LNCAP (cell line): ENCODE results near the gene AMOT.

ENCODE experiments used
- CTCF ChIP-seq: fragments of 450-650 bp; IDR thresholded peaks from 2 replicates; pipeline ENCODE4 v1.5.1; 2017; ENCODE audit warnings: mild to moderate bottlenecking

The AMOT gene

DNA sequence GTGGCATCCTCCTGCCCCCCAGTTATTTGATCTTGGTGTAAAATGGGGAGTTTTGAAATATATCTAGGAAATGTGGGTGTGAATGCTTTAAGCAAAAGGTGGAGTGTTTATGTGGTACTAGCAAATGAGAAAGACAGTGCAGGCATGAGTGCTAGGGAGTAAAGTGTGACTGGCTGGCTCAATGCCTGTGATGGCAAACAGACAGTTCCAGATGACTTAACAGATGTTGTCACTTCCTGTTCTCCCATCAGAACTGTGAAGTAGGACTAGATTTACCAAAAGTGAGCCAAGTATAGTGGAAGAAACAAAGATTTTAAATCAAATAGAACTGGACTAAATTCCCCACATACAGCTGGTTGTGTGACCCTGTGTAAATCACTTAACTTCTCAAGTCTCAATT lies 8.4 kb upstream of the AMOT start:
- no peak for TF ChIP-seq CTCF

DNA sequence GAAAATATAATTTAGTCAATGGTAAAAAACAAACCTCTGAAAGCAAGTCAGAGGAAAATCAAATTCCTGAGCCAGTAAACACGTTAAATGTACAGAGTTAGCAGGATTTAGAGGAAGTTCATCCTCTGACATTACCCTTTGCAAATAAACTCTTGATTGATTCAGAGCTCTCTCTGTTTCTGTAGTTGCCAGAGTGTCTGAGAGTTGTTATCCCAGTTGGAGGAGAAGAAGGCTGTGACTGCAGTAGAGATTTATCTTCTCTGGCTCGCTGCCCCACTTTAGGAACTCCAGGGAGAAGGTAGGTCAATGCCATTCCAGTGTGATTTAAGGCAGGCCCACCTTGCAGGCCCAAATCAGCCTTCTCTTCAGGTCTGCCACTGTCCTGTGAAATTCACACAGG lies 6.2 kb upstream of the AMOT start:
- TF ChIP-seq CTCF = no peak

GRCh38 chrX:112846187-112846586 lies 5.6 kb upstream of the AMOT start:
- no peak for TF ChIP-seq CTCF

DNA sequence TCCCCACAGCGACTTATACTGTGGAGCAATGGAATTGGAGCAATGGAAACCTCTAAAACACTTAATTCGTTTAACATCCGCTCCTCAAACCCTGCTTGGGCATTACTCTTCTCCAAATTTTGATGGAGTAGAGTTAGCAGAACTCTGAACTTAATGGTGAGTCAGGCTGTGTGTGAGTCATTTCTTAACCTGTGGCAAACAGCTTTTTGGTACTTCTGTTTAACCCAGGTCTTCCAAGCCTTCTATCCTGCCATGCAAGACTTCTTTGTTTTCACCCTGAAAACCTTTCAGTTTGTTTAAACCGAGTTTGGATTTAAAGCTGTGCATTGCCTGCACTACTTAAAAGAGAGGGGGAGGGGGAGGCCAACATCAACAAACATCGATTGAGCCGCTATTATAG lies 3.6 kb upstream of the AMOT start:
- no peak for TF ChIP-seq CTCF

- TF ChIP-seq CTCF = no peak
These were observed 1.2 kb upstream of the AMOT start for GRCh38 chrX:112841820-112842157.

DNA sequence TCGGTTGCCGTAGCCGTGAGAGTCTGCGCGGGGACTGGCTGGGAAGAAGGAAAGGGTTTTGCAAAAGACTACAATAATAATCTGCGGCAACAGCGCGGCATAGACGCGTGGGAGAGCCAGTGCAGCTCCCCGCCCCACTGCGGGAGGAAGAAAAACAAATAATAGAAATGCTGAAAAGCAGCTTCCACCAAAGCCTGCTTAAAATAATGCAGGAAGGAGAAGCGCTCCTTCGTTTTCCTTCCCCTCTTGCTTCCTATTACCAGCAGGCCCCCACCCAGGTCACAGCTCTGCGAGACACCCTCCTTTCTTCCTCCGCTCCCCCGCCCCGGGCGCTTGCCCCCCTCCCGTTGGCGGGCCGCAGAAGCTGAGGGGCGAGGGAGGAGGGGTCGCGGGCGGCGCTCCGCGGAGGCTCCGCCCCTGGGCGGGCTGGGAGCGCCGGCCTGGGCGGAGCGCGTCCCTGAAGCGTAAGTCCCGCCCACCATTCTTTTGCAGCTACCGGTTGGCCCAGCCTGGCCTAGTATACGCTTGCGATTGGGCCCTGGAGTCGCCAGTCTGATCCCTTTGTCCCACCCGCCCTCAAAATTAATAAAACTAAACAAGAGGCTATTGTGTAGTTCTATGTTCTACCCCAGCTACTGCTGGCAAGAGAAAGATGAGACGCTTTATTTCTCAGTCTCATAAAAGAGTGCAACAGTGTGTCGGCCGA lies 636 bp upstream of the AMOT start:
- TF ChIP-seq CTCF = no peak

- TF ChIP-seq CTCF = no peak
These were observed 775 bp downstream of the AMOT start for GRCh38 chrX:112839856-112840255.

DNA sequence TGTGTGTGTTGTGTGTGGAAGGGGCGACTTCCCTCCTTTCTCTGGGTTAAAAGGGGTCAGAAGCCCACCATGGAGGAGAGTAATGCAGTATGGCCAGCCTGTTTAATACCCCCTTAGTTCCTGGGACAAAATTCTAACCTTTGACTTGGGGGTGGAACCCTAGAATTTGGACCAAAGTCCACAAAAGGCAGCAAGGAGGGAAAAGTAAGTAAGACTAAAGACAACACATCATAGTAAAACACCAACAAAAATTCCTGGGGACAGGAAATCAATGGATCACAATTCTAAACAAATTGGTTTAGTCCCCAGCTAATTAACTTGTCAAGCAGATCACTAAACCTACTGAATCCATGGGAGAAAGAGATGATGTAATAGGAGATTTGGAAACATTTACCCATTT lies 3.1 kb downstream of the AMOT start:
- no peak for TF ChIP-seq CTCF
